PFSK-1 (cell line): ENCODE results near the gene EXOC1.

Source experiments
- FOXP2 ChIP-seq: optimal IDR thresholded peaks from 2 replicates; pipeline ENCODE3; 2011; ENCODE audit warnings: borderline replicate concordance, control low read depth, inconsistent platforms; ENCODE audit not compliant: insufficient read depth; ENCODE audit errors: extremely low read length, extremely low read depth
- POLR2AphosphoS5 ChIP-seq: IDR thresholded peaks from 2 replicates; pipeline ENCODE4 v1.6.1; 2012; ENCODE audit warnings: low read depth, mild to moderate bottlenecking, control low read depth, low read length, moderate library complexity
- SIN3A ChIP-seq: IDR thresholded peaks from 2 replicates; pipeline ENCODE4 v1.6.1; 2012; ENCODE audit warnings: mild to moderate bottlenecking, low read length, moderate library complexity, borderline replicate concordance; ENCODE audit not compliant: insufficient read depth
- TAF1 ChIP-seq: IDR thresholded peaks from 2 replicates; pipeline ENCODE4 v1.6.1; 2012; ENCODE audit warnings: low read length, control low read depth, borderline replicate concordance; ENCODE audit not compliant: insufficient read depth
- TF ChIP-seq, protein P1 (sequence below), 2 experiments: IDR thresholded peaks; 2 replicates each; pipeline versions ENCODE4 v1.6.1 to v1.8.0; 2011 to 2012; ENCODE audit warnings: low read depth in 2 of 2, low read length in 2 of 2, control low read depth in 1 of 2, inconsistent platforms in 1 of 2, mild to moderate bottlenecking in 1 of 2, moderate library complexity in 1 of 2; ENCODE audit not compliant: insufficient read depth in 1 of 2

The EXOC1 gene

DNA sequence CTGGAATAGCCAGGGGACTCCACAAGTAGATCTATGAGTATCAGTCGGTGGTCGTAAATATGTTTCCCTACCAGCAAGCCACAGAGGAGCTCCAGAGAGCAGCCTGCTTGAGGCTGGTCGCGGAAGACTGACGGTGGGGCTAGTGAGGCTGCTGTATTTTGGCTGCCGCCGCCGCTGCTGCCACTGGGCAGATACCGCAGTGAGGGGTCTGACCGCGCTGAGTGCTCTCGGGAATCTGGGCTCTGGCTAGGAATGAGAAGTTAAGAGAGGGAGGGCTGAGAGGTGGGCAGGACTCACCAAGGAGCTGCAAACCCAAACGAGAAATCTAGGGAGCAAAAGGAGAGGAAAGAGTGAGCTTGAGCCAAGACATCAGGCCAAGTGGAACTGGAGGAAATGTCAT, 33.8 kb upstream of the EXOC1 start, which contains the start of gene EXOC1L:
Gene EXOC1L, plus strand, starts transcription at position 157 of the 400 bp plus-strand sequence. Its CDS starts 237 bp downstream, at position 394.
- TF ChIP-seq SIN3A (no peak), POLR2AphosphoS5 (no peak), FOXP2 (no peak), TAF1 (no peak)
- TF ChIP-seq, protein P1, sequence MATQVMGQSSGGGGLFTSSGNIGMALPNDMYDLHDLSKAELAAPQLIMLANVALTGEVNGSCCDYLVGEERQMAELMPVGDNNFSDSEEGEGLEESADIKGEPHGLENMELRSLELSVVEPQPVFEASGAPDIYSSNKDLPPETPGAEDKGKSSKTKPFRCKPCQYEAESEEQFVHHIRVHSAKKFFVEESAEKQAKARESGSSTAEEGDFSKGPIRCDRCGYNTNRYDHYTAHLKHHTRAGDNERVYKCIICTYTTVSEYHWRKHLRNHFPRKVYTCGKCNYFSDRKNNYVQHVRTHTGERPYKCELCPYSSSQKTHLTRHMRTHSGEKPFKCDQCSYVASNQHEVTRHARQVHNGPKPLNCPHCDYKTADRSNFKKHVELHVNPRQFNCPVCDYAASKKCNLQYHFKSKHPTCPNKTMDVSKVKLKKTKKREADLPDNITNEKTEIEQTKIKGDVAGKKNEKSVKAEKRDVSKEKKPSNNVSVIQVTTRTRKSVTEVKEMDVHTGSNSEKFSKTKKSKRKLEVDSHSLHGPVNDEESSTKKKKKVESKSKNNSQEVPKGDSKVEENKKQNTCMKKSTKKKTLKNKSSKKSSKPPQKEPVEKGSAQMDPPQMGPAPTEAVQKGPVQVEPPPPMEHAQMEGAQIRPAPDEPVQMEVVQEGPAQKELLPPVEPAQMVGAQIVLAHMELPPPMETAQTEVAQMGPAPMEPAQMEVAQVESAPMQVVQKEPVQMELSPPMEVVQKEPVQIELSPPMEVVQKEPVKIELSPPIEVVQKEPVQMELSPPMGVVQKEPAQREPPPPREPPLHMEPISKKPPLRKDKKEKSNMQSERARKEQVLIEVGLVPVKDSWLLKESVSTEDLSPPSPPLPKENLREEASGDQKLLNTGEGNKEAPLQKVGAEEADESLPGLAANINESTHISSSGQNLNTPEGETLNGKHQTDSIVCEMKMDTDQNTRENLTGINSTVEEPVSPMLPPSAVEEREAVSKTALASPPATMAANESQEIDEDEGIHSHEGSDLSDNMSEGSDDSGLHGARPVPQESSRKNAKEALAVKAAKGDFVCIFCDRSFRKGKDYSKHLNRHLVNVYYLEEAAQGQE (IDR thresholded peaks at IDR 0.05; ENCODE audit: insufficient read depth in 1 of 2, low read depth in 2 of 2, low read length in 2 of 2), result no peak

- TF ChIP-seq FOXP2, result no peak
- TF ChIP-seq, protein P1 (IDR thresholded peaks at IDR 0.05; ENCODE audit: insufficient read depth in 1 of 2, low read depth in 2 of 2, low read length in 2 of 2), result no peak
- TF ChIP-seq TAF1, result no peak
- TF ChIP-seq SIN3A, result no peak
- no peak for TF ChIP-seq POLR2AphosphoS5
These were observed 33.2 kb upstream of the EXOC1 start for GRCh38 chr4:55820279-55820678.

- TF ChIP-seq FOXP2, result no peak
- TF ChIP-seq TAF1, result no peak
- no peak for TF ChIP-seq SIN3A
- no peak for TF ChIP-seq POLR2AphosphoS5
- TF ChIP-seq, protein P1 (IDR thresholded peaks at IDR 0.05; ENCODE audit: insufficient read depth in 1 of 2, low read depth in 2 of 2, low read length in 2 of 2), result no peak
These were observed 31.1 kb upstream of the EXOC1 start for GRCh38 chr4:55822329-55822728.

GRCh38 chr4:55824865-55825264, 28.6 kb upstream of the EXOC1 start:
- TF ChIP-seq, protein P1 (IDR thresholded peaks at IDR 0.05; ENCODE audit: insufficient read depth in 1 of 2, low read depth in 2 of 2, low read length in 2 of 2), result no peak
- no peak for TF ChIP-seq SIN3A
- TF ChIP-seq POLR2AphosphoS5, result no peak
- TF ChIP-seq FOXP2, result no peak
- TF ChIP-seq TAF1, result no peak

GRCh38 chr4:55826986-55827385, 26.5 kb upstream of the EXOC1 start:
- TF ChIP-seq POLR2AphosphoS5 (no peak), FOXP2 (no peak), SIN3A (no peak), TAF1 (no peak)
- TF ChIP-seq, protein P1 (IDR thresholded peaks at IDR 0.05; ENCODE audit: insufficient read depth in 1 of 2, low read depth in 2 of 2, low read length in 2 of 2), result no peak
